Keratinocyte (primary cell): ENCODE data around the gene MEA1.

ENCODE experiments used
- EZH2 ChIP-seq: IDR thresholded peaks from one replicate; pipeline ENCODE4 v1.6.1; 2012; ENCODE audit warnings: inconsistent platforms, mild to moderate bottlenecking, low read length, moderate library complexity
- TF ChIP-seq, protein P1 (sequence below), 3 experiments: IDR thresholded peaks in 1 of 3; conservative IDR thresholded peaks in 1 of 3; optimal IDR thresholded peaks in 1 of 3; 2 replicates in 2 of 3; 3 replicates in 1 of 3; pipeline versions ENCODE3 to v1.5.1; 2011; ENCODE audit warnings: low read length in 3 of 3, mild to moderate bottlenecking in 3 of 3, moderate library complexity in 2 of 3, control low read depth in 1 of 3, inconsistent platforms in 1 of 3; ENCODE audit not compliant: insufficient read depth in 2 of 3; ENCODE audit errors: extremely low read depth in 1 of 3

DNA sequence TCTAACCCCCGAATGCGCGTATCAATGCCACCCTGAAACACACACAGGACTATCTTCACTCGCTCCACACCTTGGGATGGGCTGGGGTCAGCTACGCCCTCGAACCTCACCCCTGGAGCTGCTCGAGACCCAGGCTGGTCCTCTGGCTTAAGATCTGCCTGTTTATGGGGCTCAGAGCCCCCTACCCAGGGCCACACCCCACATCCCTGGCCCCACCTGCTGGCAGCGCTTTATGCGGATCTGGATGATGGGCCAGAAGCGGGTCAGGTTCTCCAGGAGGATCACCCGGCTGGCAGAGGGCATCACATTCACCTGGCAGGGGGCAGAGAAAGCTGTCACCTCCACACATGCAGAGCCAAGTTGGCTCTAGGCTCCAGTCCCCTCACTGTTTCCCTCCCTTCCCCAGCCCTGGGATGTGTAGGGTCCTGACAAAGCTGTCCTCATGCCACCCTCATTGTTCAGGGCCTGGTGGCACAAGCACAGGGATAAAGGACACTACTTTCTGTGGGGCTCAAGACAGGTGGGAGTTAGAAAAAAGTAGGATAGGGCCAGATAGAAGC lies 31.7 kb upstream of the MEA1 start:
- TF ChIP-seq, protein P1, sequence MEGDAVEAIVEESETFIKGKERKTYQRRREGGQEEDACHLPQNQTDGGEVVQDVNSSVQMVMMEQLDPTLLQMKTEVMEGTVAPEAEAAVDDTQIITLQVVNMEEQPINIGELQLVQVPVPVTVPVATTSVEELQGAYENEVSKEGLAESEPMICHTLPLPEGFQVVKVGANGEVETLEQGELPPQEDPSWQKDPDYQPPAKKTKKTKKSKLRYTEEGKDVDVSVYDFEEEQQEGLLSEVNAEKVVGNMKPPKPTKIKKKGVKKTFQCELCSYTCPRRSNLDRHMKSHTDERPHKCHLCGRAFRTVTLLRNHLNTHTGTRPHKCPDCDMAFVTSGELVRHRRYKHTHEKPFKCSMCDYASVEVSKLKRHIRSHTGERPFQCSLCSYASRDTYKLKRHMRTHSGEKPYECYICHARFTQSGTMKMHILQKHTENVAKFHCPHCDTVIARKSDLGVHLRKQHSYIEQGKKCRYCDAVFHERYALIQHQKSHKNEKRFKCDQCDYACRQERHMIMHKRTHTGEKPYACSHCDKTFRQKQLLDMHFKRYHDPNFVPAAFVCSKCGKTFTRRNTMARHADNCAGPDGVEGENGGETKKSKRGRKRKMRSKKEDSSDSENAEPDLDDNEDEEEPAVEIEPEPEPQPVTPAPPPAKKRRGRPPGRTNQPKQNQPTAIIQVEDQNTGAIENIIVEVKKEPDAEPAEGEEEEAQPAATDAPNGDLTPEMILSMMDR (optimal IDR thresholded peaks at IDR 0.05 in 1 of 3, IDR thresholded peaks at IDR 0.05 in 1 of 3, conservative IDR thresholded peaks at IDR 0.05 in 1 of 3; ENCODE audit: extremely low read depth in 1 of 3, insufficient read depth in 2 of 3, low read length in 3 of 3): no peak
- TF ChIP-seq EZH2: no peak
